ENCODE data around the gene NFU1.

DNA sequence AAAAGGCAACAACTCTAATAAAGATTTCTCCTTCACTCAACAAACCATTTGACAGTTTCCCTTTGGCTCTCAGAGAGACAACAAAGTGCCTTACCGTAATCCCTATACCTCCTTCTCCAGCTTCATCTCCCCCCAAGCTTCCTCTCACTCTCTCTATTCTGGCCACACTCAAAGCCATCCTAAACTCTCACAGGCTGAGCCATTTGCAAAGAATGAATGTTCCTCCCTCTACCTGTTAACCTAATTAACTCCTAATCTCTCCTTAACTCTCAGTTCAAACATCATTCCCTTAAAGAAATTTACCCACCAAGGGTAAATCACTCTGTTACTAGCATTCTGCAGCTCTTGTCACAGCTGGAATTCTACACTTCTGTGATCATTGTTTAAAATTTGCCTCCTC lies 88.5 kb downstream of the NFU1 start:
- TF ChIP-seq, protein P1, sequence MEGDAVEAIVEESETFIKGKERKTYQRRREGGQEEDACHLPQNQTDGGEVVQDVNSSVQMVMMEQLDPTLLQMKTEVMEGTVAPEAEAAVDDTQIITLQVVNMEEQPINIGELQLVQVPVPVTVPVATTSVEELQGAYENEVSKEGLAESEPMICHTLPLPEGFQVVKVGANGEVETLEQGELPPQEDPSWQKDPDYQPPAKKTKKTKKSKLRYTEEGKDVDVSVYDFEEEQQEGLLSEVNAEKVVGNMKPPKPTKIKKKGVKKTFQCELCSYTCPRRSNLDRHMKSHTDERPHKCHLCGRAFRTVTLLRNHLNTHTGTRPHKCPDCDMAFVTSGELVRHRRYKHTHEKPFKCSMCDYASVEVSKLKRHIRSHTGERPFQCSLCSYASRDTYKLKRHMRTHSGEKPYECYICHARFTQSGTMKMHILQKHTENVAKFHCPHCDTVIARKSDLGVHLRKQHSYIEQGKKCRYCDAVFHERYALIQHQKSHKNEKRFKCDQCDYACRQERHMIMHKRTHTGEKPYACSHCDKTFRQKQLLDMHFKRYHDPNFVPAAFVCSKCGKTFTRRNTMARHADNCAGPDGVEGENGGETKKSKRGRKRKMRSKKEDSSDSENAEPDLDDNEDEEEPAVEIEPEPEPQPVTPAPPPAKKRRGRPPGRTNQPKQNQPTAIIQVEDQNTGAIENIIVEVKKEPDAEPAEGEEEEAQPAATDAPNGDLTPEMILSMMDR (conservative IDR thresholded peaks at IDR 0.05): no peak
- no peak for TF ChIP-seq EZH2 (IDR thresholded peaks at IDR 0.05; ENCODE audit: low read depth)

All from PC-9 (cell line).